Neural progenitor cell (in vitro differentiated cells): Measurements from ENCODE around the gene PRMT5.

ENCODE experiments used
- CTCF ChIP-seq: fragments of 200-600 bp; sonication (generic); IDR thresholded peaks from 2 replicates; pipeline ENCODE4 v1.5.1; 2017; ENCODE audit warnings: antibody characterized with exemption, mild to moderate bottlenecking
- EZH2phosphoT487 ChIP-seq: fragments of 200-600 bp; sonication (generic); IDR thresholded peaks from 2 replicates; pipeline ENCODE4 v1.6.1; 2017; ENCODE audit warnings: antibody characterized with exemption

- TF ChIP-seq EZH2phosphoT487, result no peak
- no peak for TF ChIP-seq CTCF
Measured at GRCh38 chr14:22918804-22919600, 10.2 kb downstream of the PRMT5 start, which contains the start of gene RBM23.
